Measurements from ENCODE around the gene PRDM5.

DNA sequence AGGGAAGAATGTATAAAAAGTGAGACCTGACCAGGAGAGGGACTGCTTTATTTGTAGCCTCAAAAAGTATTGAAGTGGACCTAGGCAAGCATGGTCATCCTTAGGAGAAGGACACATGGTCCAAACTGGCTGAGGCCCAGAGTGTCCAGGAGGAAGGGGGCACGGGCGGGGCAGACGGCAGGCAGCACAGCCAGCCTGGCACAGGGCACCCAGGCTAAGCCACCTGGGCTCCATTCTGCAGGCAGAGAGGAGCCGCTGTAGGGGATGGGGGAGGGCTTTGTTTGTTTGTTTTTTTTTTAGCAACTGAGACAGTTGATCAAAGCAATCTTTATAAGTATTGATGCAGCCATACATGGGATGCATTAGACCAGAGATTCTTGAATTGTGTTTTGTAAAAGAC lies 188.6 kb downstream of the PRDM5 start:
- TF ChIP-seq TCF7L2 (IDR thresholded peaks at IDR 0.05; ENCODE audit: low read depth, low read length) (no peak), AGO2 (optimal IDR thresholded peaks at IDR 0.05; ENCODE audit: low read depth, low read length) (no peak), PAF1 (CRISPR knock-in tag; IDR thresholded peaks at IDR 0.05) (no peak), HDAC6 (IDR thresholded peaks at IDR 0.05; ENCODE audit: low read depth, low read length) (no peak), POLR2AphosphoS5 (IDR thresholded peaks at IDR 0.05; ENCODE audit: low read depth, low read length) (no peak), POLR2A (IDR thresholded peaks at IDR 0.05; ENCODE audit: insufficient read depth in 1 of 2, low read depth in 2 of 2, low read length in 2 of 2) (no peak), POLR2AphosphoS2 (IDR thresholded peaks at IDR 0.05; ENCODE audit: low read depth, low read length) (no peak), MTF1 (CRISPR knock-in tag; IDR thresholded peaks at IDR 0.05) (no peak)
- TF ChIP-seq, protein P1, sequence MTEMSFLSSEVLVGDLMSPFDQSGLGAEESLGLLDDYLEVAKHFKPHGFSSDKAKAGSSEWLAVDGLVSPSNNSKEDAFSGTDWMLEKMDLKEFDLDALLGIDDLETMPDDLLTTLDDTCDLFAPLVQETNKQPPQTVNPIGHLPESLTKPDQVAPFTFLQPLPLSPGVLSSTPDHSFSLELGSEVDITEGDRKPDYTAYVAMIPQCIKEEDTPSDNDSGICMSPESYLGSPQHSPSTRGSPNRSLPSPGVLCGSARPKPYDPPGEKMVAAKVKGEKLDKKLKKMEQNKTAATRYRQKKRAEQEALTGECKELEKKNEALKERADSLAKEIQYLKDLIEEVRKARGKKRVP (CRISPR knock-in tag; IDR thresholded peaks at IDR 0.05) = no peak
- TF ChIP-seq, protein P2, sequence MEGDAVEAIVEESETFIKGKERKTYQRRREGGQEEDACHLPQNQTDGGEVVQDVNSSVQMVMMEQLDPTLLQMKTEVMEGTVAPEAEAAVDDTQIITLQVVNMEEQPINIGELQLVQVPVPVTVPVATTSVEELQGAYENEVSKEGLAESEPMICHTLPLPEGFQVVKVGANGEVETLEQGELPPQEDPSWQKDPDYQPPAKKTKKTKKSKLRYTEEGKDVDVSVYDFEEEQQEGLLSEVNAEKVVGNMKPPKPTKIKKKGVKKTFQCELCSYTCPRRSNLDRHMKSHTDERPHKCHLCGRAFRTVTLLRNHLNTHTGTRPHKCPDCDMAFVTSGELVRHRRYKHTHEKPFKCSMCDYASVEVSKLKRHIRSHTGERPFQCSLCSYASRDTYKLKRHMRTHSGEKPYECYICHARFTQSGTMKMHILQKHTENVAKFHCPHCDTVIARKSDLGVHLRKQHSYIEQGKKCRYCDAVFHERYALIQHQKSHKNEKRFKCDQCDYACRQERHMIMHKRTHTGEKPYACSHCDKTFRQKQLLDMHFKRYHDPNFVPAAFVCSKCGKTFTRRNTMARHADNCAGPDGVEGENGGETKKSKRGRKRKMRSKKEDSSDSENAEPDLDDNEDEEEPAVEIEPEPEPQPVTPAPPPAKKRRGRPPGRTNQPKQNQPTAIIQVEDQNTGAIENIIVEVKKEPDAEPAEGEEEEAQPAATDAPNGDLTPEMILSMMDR (CRISPR knock-in tag; IDR thresholded peaks at IDR 0.05) = no peak
- TF ChIP-seq, protein P3, sequence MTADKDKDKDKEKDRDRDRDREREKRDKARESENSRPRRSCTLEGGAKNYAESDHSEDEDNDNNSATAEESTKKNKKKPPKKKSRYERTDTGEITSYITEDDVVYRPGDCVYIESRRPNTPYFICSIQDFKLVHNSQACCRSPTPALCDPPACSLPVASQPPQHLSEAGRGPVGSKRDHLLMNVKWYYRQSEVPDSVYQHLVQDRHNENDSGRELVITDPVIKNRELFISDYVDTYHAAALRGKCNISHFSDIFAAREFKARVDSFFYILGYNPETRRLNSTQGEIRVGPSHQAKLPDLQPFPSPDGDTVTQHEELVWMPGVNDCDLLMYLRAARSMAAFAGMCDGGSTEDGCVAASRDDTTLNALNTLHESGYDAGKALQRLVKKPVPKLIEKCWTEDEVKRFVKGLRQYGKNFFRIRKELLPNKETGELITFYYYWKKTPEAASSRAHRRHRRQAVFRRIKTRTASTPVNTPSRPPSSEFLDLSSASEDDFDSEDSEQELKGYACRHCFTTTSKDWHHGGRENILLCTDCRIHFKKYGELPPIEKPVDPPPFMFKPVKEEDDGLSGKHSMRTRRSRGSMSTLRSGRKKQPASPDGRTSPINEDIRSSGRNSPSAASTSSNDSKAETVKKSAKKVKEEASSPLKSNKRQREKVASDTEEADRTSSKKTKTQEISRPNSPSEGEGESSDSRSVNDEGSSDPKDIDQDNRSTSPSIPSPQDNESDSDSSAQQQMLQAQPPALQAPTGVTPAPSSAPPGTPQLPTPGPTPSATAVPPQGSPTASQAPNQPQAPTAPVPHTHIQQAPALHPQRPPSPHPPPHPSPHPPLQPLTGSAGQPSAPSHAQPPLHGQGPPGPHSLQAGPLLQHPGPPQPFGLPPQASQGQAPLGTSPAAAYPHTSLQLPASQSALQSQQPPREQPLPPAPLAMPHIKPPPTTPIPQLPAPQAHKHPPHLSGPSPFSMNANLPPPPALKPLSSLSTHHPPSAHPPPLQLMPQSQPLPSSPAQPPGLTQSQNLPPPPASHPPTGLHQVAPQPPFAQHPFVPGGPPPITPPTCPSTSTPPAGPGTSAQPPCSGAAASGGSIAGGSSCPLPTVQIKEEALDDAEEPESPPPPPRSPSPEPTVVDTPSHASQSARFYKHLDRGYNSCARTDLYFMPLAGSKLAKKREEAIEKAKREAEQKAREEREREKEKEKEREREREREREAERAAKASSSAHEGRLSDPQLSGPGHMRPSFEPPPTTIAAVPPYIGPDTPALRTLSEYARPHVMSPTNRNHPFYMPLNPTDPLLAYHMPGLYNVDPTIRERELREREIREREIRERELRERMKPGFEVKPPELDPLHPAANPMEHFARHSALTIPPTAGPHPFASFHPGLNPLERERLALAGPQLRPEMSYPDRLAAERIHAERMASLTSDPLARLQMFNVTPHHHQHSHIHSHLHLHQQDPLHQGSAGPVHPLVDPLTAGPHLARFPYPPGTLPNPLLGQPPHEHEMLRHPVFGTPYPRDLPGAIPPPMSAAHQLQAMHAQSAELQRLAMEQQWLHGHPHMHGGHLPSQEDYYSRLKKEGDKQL (CRISPR knock-in tag; IDR thresholded peaks at IDR 0.05; ENCODE audit: low read depth) = no peak
